ENCODE results near the gene LRRC7.

GRCh38 chr1:69645477-69645876 lies 77.8 kb downstream of the LRRC7 start:
- no peak for TF ChIP-seq EZH2 (IDR thresholded peaks at IDR 0.05; ENCODE audit: low read length, missing control alignments)
- no peak for TF ChIP-seq CTCF (conservative IDR thresholded peaks at IDR 0.05 in 1 of 2, IDR thresholded peaks at IDR 0.05 in 1 of 2; ENCODE audit: low read depth in 1 of 2, low read length in 2 of 2)

Data from fibroblast of lung (primary cell).